ENCODE results near the gene CTRB1.

DNA sequence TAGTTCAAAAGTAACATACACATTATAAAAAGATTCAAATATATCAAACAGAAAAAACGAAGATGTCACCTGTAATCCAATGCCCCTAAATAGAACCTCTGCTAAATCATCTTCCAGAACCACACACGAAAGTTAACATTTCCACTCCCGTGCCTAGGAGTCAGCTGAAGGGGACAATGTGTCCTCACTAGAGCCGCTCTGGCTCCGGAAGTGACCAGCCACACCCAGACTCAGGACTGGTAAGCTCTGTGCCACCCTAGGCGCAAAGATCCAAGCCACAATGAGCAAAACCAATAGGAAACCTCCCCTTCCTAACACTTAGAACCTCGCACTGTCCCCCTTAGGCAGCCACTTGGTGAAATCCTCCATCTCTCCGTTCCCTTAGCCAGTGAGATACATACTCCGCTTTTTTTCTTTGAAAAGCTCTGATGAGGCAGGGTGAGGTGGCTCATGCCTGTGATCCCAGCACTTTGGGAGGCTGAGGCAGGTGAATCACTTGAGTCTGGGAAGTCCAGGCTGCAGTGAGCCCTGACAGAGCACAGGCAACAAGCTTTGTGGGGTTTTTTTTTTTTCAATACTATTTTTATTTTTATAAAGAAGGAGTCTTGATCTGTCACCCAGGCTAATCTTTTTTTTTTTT, 11.8 kb downstream of the CTRB1 start:
- TF ChIP-seq FOXJ3 (CRISPR knock-in tag; IDR thresholded peaks at IDR 0.05; ENCODE audit: borderline replicate concordance) (no peak), ZNF33A (CRISPR knock-in tag; IDR thresholded peaks at IDR 0.05; ENCODE audit: borderline replicate concordance) (no peak), XBP1 (CRISPR knock-in tag; IDR thresholded peaks at IDR 0.05) (no peak), FOXK1 (CRISPR knock-in tag; IDR thresholded peaks at IDR 0.05; ENCODE audit: borderline replicate concordance, low read depth) (no peak), SIN3B (IDR thresholded peaks at IDR 0.05; ENCODE audit: low read length) (no peak), ZNF274 (CRISPR knock-in tag; IDR thresholded peaks at IDR 0.05) (no peak), ZNF180 (CRISPR knock-in tag; IDR thresholded peaks at IDR 0.05; ENCODE audit: borderline replicate concordance, low read depth) (no peak), ZSCAN20 (CRISPR knock-in tag; IDR thresholded peaks at IDR 0.05; ENCODE audit: borderline replicate concordance) (no peak)
- TF ChIP-seq, protein P1, sequence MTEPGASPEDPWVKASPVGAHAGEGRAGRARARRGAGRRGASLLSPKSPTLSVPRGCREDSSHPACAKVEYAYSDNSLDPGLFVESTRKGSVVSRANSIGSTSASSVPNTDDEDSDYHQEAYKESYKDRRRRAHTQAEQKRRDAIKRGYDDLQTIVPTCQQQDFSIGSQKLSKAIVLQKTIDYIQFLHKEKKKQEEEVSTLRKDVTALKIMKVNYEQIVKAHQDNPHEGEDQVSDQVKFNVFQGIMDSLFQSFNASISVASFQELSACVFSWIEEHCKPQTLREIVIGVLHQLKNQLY (CRISPR knock-in tag; IDR thresholded peaks at IDR 0.05): no peak
- TF ChIP-seq, protein P2, sequence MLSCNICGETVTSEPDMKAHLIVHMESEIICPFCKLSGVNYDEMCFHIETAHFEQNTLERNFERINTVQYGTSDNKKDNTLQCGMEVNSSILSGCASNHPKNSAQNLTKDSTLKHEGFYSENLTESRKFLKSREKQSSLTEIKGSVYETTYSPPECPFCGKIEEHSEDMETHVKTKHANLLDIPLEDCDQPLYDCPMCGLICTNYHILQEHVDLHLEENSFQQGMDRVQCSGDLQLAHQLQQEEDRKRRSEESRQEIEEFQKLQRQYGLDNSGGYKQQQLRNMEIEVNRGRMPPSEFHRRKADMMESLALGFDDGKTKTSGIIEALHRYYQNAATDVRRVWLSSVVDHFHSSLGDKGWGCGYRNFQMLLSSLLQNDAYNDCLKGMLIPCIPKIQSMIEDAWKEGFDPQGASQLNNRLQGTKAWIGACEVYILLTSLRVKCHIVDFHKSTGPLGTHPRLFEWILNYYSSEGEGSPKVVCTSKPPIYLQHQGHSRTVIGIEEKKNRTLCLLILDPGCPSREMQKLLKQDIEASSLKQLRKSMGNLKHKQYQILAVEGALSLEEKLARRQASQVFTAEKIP (CRISPR knock-in tag; IDR thresholded peaks at IDR 0.05; ENCODE audit: borderline replicate concordance): no peak
